CD8-positive, alpha-beta memory T cell (primary cell): ENCODE data around the gene CELF4. TPM values are rescaled to one million over a fixed set of nuclear protein-coding genes. Genes with fewer than 3 reads are reported as not detected.

ENCODE experiments used
- CTCF ChIA-PET: fragments of 350-600 bp; sonication (Branson Sonifier 250); formaldehyde crosslinking; loops from one replicate; lab custom pipeline; 2021; ENCODE audit warnings: antibody characterized with exemption; lab: Charles Lee
- POLR2A ChIA-PET: fragments of 350-600 bp; sonication (Branson Sonifier 250); formaldehyde crosslinking; loops from one replicate; lab custom pipeline; 2021; ENCODE audit warnings: antibody characterized with exemption; lab: Charles Lee
- DNase-seq, 5 donors: peaks; one replicate each; pipeline versions ENCODE4 v3.0.0 to v3.0.0-alpha.2; 2020 to 2022; ENCODE audit warnings: mixed read lengths in 1 of 5
- H3K27ac ChIP-seq: one replicate; pipeline ENCODE4 v1.7.0; 2013; ENCODE audit warnings: low read depth, mild to moderate bottlenecking, low read length, moderate library complexity
- H3K27me3 ChIP-seq: 2 replicates; pipeline ENCODE4 v1.7.0; 2013; ENCODE audit warnings: low read length, mild to moderate bottlenecking; ENCODE audit not compliant: insufficient read depth, poor library complexity, severe bottlenecking
- H3K36me3 ChIP-seq: 2 replicates; pipeline ENCODE4 v1.7.0; 2013; ENCODE audit warnings: mild to moderate bottlenecking, low read length, moderate library complexity; ENCODE audit not compliant: insufficient read depth
- H3K4me1 ChIP-seq: 2 replicates; pipeline ENCODE4 v1.7.0; 2013; ENCODE audit warnings: mild to moderate bottlenecking, low read length, moderate library complexity; ENCODE audit not compliant: insufficient read depth
- H3K4me3 ChIP-seq: 2 replicates; pipeline ENCODE4 v1.7.0; 2013; ENCODE audit warnings: mild to moderate bottlenecking, low read length
- H3K9me3 ChIP-seq: 2 replicates; pipeline ENCODE4 v1.7.0; 2013; ENCODE audit warnings: mild to moderate bottlenecking, low read length
- H3K27ac Mint-ChIP-seq, 8 donors: one replicate each; pipeline ENCODE4 v1.8.0; 2020 to 2021; ENCODE audit warnings: mixed read lengths in 8 of 8, mild to moderate bottlenecking in 6 of 8, inconsistent platforms in 3 of 8, moderate library complexity in 3 of 8
- H3K27me3 Mint-ChIP-seq, 2 donors: one replicate each; pipeline ENCODE4 v1.8.0; 2020 to 2021; ENCODE audit warnings: mixed read lengths in 2 of 2, mild to moderate bottlenecking in 1 of 2, moderate library complexity in 1 of 2
- H3K36me3 Mint-ChIP-seq, 3 donors: one replicate each; pipeline ENCODE4 v1.8.0; 2020 to 2021; ENCODE audit warnings: mixed read lengths in 3 of 3, inconsistent platforms in 1 of 3, mild to moderate bottlenecking in 1 of 3
- H3K4me1 Mint-ChIP-seq, 3 donors: one replicate each; pipeline ENCODE4 v1.8.0; 2020 to 2021; ENCODE audit warnings: mixed read lengths in 3 of 3, inconsistent platforms in 1 of 3, mild to moderate bottlenecking in 1 of 3
- H3K4me3 Mint-ChIP-seq, 7 donors: one replicate each; pipeline ENCODE4 v1.8.0; 2020 to 2021; ENCODE audit warnings: mixed read lengths in 7 of 7, mild to moderate bottlenecking in 6 of 7, moderate library complexity in 4 of 7, inconsistent platforms in 2 of 7
- H3K9me3 Mint-ChIP-seq, 5 donors: one replicate each; pipeline ENCODE4 v1.8.0; 2020 to 2022; ENCODE audit warnings: mixed read lengths in 5 of 5, mild to moderate bottlenecking in 3 of 5, moderate library complexity in 2 of 5, inconsistent platforms in 1 of 5
- polyA plus RNA-seq: library from polyadenylated mRNA; unstranded; fragments of 300-500 nt; fragmentation: Illumina TruSeq; gene quantifications from one replicate; pipeline ENCODE4 v1.2.3, GENCODE V29; 2021
- total RNA-seq, 2 experiments: library from RNA; stranded (reverse); gene quantifications; one replicate each; pipeline ENCODE4 v1.2.3, GENCODE V29; 2021

CELF4 gene
- total and polyA plus RNA-seq, 3 experiments from 2014 or later = not detected

GRCh38 chr18:37550118-37550875 is 15.3 kb downstream of the CELF4 start:
- no peaks in the 10 kb centered on the region for H3K4me1 Mint-ChIP-seq
- ChIA-PET POLR2A (no interaction called here), CTCF (no interaction called here)
- peaks cover 0 to 4% (median 0%) of the 10 kb centered on the region in 5 donors for H3K9me3 Mint-ChIP-seq
- Histone ChIP-seq H3K4me1 (no peaks in the 10 kb centered on the region), H3K9me3 (no peaks in the 10 kb centered on the region), H3K36me3 (no peaks in the 10 kb centered on the region), H3K27ac (no peak overlapping the region), H3K4me3 (no peak overlapping the region), H3K27me3 (no peaks in the 10 kb centered on the region)
- H3K36me3 Mint-ChIP-seq = no peaks in the 10 kb centered on the region
- DNase-seq = no peak
- no peak overlapping the region for H3K4me3 Mint-ChIP-seq
- H3K27ac Mint-ChIP-seq = no peak overlapping the region
- peaks cover 5 to 6% of the 10 kb centered on the region in 2 donors for H3K27me3 Mint-ChIP-seq

GRCh38 chr18:37548679-37549289 is 16.8 kb downstream of the CELF4 start:
- POLR2A ChIA-PET = no interaction called here
- CTCF ChIA-PET = no interaction called here

GRCh38 chr18:37547196-37547827 is 18.3 kb downstream of the CELF4 start:
- Mint-ChIP-seq H3K4me3 (no peak overlapping the region), H3K36me3 (no peaks in the 10 kb centered on the region), H3K4me1 (no peaks in the 10 kb centered on the region), H3K27me3 (peaks cover 9 to 10% of the 10 kb centered on the region in 2 donors), H3K27ac (no peak overlapping the region), H3K9me3 (peaks cover 0 to 4% (median 0%) of the 10 kb centered on the region in 5 donors)
- Histone ChIP-seq H3K4me3 (no peak overlapping the region), H3K36me3 (no peaks in the 10 kb centered on the region), H3K9me3 (no peaks in the 10 kb centered on the region), H3K27ac (no peak overlapping the region), H3K27me3 (no peaks in the 10 kb centered on the region), H3K4me1 (no peaks in the 10 kb centered on the region)
- DNase-seq = no peak
- POLR2A ChIA-PET = no interaction called here
- CTCF ChIA-PET = no interaction called here

More at GRCh38 chr18:37548679-37549289, 16.8 kb downstream of the CELF4 start:
- H3K9me3 ChIP-seq = no peaks in the 10 kb centered on the region
- no peaks in the 10 kb centered on the region for H3K4me1 Mint-ChIP-seq
- H3K27me3 ChIP-seq = no peaks in the 10 kb centered on the region
- H3K27ac Mint-ChIP-seq = no peak overlapping the region
- peaks cover 7 to 10% of the 10 kb centered on the region in 2 donors for H3K27me3 Mint-ChIP-seq
- H3K4me1 ChIP-seq = no peaks in the 10 kb centered on the region
- H3K36me3 Mint-ChIP-seq = no peaks in the 10 kb centered on the region
- no peaks in the 10 kb centered on the region for H3K36me3 ChIP-seq
- H3K4me3 Mint-ChIP-seq = no peak overlapping the region
- no peak for DNase-seq
- H3K4me3 ChIP-seq = no peak overlapping the region
- H3K9me3 Mint-ChIP-seq = peaks cover 0 to 4% (median 0%) of the 10 kb centered on the region in 5 donors
- H3K27ac ChIP-seq = no peak overlapping the region

- ChIA-PET POLR2A (no interaction called here), CTCF (no interaction called here)
- Mint-ChIP-seq H3K27ac (no peak overlapping the region), H3K9me3 (peaks cover 0 to 4% (median 0%) of the 10 kb centered on the region in 5 donors), H3K36me3 (no peaks in the 10 kb centered on the region), H3K4me1 (no peaks in the 10 kb centered on the region), H3K27me3 (peaks cover 10 to 11% of the 10 kb centered on the region in 2 donors), H3K4me3 (no peak overlapping the region)
- H3K9me3 ChIP-seq = no peaks in the 10 kb centered on the region
- no peak overlapping the region for H3K27ac ChIP-seq
- H3K4me3 ChIP-seq = no peak overlapping the region
- no peaks in the 10 kb centered on the region for H3K36me3 ChIP-seq
- no peaks in the 10 kb centered on the region for H3K4me1 ChIP-seq
- DNase-seq = no peak
- no peaks in the 10 kb centered on the region for H3K27me3 ChIP-seq
Measured at GRCh38 chr18:37546651-37547050, 18.9 kb downstream of the CELF4 start.

GRCh38 chr18:37546272-37546537 is 19.4 kb downstream of the CELF4 start:
- Histone ChIP-seq H3K36me3 (no peaks in the 10 kb centered on the region), H3K9me3 (no peaks in the 10 kb centered on the region), H3K27ac (no peak overlapping the region), H3K27me3 (no peaks in the 10 kb centered on the region), H3K4me3 (no peak overlapping the region), H3K4me1 (no peaks in the 10 kb centered on the region)
- no peaks in the 10 kb centered on the region for H3K4me1 Mint-ChIP-seq
- H3K36me3 Mint-ChIP-seq = no peaks in the 10 kb centered on the region
- DNase-seq = no peak
- no peak overlapping the region for H3K27ac Mint-ChIP-seq
- peaks cover 0 to 4% (median 0%) of the 10 kb centered on the region in 5 donors for H3K9me3 Mint-ChIP-seq
- H3K4me3 Mint-ChIP-seq = no peak overlapping the region
- POLR2A ChIA-PET = no interaction called here
- H3K27me3 Mint-ChIP-seq = peaks cover 12 to 13% of the 10 kb centered on the region in 2 donors
- CTCF ChIA-PET = no interaction called here

GRCh38 chr18:37545461-37546271 is 19.9 kb downstream of the CELF4 start:
- H3K27me3 Mint-ChIP-seq = peaks cover 14 to 16% of the 10 kb centered on the region in 2 donors
- ChIA-PET POLR2A (no interaction called here), CTCF (no interaction called here)
- Histone ChIP-seq H3K4me3 (no peak overlapping the region), H3K27ac (no peak overlapping the region), H3K36me3 (no peaks in the 10 kb centered on the region), H3K4me1 (no peaks in the 10 kb centered on the region), H3K27me3 (no peaks in the 10 kb centered on the region), H3K9me3 (no peaks in the 10 kb centered on the region)
- H3K27ac Mint-ChIP-seq = peak overlapping the region in 1 of 8 donors; percentile 4
- no peaks in the 10 kb centered on the region for H3K36me3 Mint-ChIP-seq
- no peak overlapping the region for H3K4me3 Mint-ChIP-seq
- no peak for DNase-seq
- H3K9me3 Mint-ChIP-seq = peaks cover 0 to 4% (median 0%) of the 10 kb centered on the region in 5 donors
- H3K4me1 Mint-ChIP-seq = no peaks in the 10 kb centered on the region

GRCh38 chr18:37544713-37545112 is 20.9 kb downstream of the CELF4 start:
- H3K36me3 ChIP-seq = no peaks in the 10 kb centered on the region
- Mint-ChIP-seq H3K27me3 (peaks cover 20 to 21% of the 10 kb centered on the region in 2 donors), H3K4me1 (no peaks in the 10 kb centered on the region), H3K9me3 (peaks cover 0 to 4% (median 0%) of the 10 kb centered on the region in 5 donors), H3K4me3 (no peak overlapping the region), H3K36me3 (no peaks in the 10 kb centered on the region), H3K27ac (no peak overlapping the region)
- no peaks in the 10 kb centered on the region for H3K9me3 ChIP-seq
- no peak overlapping the region for H3K4me3 ChIP-seq
- no peaks in the 10 kb centered on the region for H3K4me1 ChIP-seq
- POLR2A ChIA-PET = no interaction called here
- H3K27ac ChIP-seq = no peak overlapping the region
- CTCF ChIA-PET = no interaction called here
- H3K27me3 ChIP-seq = no peaks in the 10 kb centered on the region
- DNase-seq = no peak

GRCh38 chr18:37544217-37544616 is 21.4 kb downstream of the CELF4 start:
- Histone ChIP-seq H3K27ac (no peak overlapping the region), H3K27me3 (no peaks in the 10 kb centered on the region), H3K9me3 (no peaks in the 10 kb centered on the region), H3K36me3 (no peaks in the 10 kb centered on the region), H3K4me3 (no peak overlapping the region), H3K4me1 (no peaks in the 10 kb centered on the region)
- Mint-ChIP-seq H3K27me3 (peaks cover 21 to 22% of the 10 kb centered on the region in 2 donors), H3K36me3 (no peaks in the 10 kb centered on the region), H3K9me3 (peaks cover 0 to 4% (median 0%) of the 10 kb centered on the region in 5 donors), H3K4me1 (no peaks in the 10 kb centered on the region), H3K4me3 (no peak overlapping the region), H3K27ac (no peak overlapping the region)
- no peak for DNase-seq
- CTCF ChIA-PET = no interaction called here
- POLR2A ChIA-PET = no interaction called here
